Fibroblast of skin of back (primary cell): Measurements from ENCODE around the gene STAB1.

Experiments used
- DNase-seq: peaks from one replicate; pipeline ENCODE4 v3.0.0-alpha.2; 2013

The STAB1 gene

GRCh38 chr3:52534281-52535183, 39.4 kb downstream of the STAB1 start:
- DNase-seq = no peak

GRCh38 chr3:52535411-52536111, 40.4 kb downstream of the STAB1 start:
- no peak for DNase-seq

- no peak for DNase-seq
Measured at GRCh38 chr3:52536112-52536368, 40.9 kb downstream of the STAB1 start.

- DNase-seq = peak; percentile 99
Measured at GRCh38 chr3:52536369-52537164, 41.4 kb downstream of the STAB1 start, which contains the start of gene UQCC5. UQCC5 (plus strand) TSS chr3:52536605; CDS start chr3:52536756, 151 bp downstream.

- no peak for DNase-seq
Measured at GRCh38 chr3:52537165-52537620, 42.1 kb downstream of the STAB1 start.

GRCh38 chr3:52537726-52538421, 42.7 kb downstream of the STAB1 start:
- no peak for DNase-seq

GRCh38 chr3:52539010-52539653, 44.0 kb downstream of the STAB1 start:
- no peak for DNase-seq

GRCh38 chr3:52541050-52541449, 45.9 kb downstream of the STAB1 start:
- DNase-seq = no peak

GRCh38 chr3:52544937-52545336, 49.8 kb downstream of the STAB1 start:
- DNase-seq = no peak

GRCh38 chr3:52546111-52546901, 51.2 kb downstream of the STAB1 start:
- DNase-seq = peak; percentile 25

- DNase-seq = no peak
Measured at GRCh38 chr3:52547143-52547542, 52.0 kb downstream of the STAB1 start.

GRCh38 chr3:52551118-52551517, 56.0 kb downstream of the STAB1 start:
- no peak for DNase-seq

GRCh38 chr3:52552089-52552488, 57.0 kb downstream of the STAB1 start:
- no peak for DNase-seq

GRCh38 chr3:52554026-52554755, 59.1 kb downstream of the STAB1 start:
- DNase-seq = no peak

- no peak for DNase-seq
Measured at GRCh38 chr3:52555056-52555455, 59.9 kb downstream of the STAB1 start.

GRCh38 chr3:52557011-52557960, 62.1 kb downstream of the STAB1 start:
- DNase-seq = no peak

- DNase-seq = no peak
Measured at GRCh38 chr3:52558436-52558835, 63.3 kb downstream of the STAB1 start.

- DNase-seq = peak; percentile 13
Measured at GRCh38 chr3:52561028-52561747, 66.0 kb downstream of the STAB1 start.
